GM12891 (cell line): Measurements from ENCODE around the gene DNAJC30.
"Not testable (repeated sequence)": the region's sequence is repeated elsewhere in the genome, so short reads cannot be mapped to it uniquely, and the experiment has no call there.

Experiments
- DNase-seq: peaks from one replicate; pipeline ENCODE4 v3.0.0; 2011; ENCODE audit warnings: low spot score; ENCODE audit not compliant: insufficient read length
- FAIRE-seq: peaks from 2 replicates; lab custom pipeline; 2011; peaks lifted over from hg19 to GRCh38; lab: Jason Lieb, UNC
- PAX5 ChIP-seq: IDR thresholded peaks from 2 replicates; pipeline ENCODE4 v1.6.1; 2011; ENCODE audit warnings: low read length, moderate library complexity, mild to moderate bottlenecking; ENCODE audit not compliant: insufficient read depth, severe bottlenecking
- POLR2A ChIP-seq: IDR thresholded peaks from 2 replicates; pipeline ENCODE4 v1.6.1; 2011; ENCODE audit warnings: low read depth, low read length, control low read depth
- POLR2AphosphoS5 ChIP-seq: IDR thresholded peaks from 2 replicates; pipeline ENCODE4 v1.6.1; 2011; ENCODE audit warnings: low read depth, low read length, control low read depth
- POU2F2 ChIP-seq: IDR thresholded peaks from 2 replicates; pipeline ENCODE4 v1.6.1; 2011; ENCODE audit warnings: low read depth, mild to moderate bottlenecking, control low read depth, low read length, moderate library complexity
- SPI1 ChIP-seq: IDR thresholded peaks from 2 replicates; pipeline ENCODE4 v1.6.1; 2011; ENCODE audit warnings: low read depth, low read length, control low read depth
- TAF1 ChIP-seq: IDR thresholded peaks from 2 replicates; pipeline ENCODE4 v1.6.1; 2011; ENCODE audit warnings: low read depth, low read length, control low read depth

Gene DNAJC30

DNA sequence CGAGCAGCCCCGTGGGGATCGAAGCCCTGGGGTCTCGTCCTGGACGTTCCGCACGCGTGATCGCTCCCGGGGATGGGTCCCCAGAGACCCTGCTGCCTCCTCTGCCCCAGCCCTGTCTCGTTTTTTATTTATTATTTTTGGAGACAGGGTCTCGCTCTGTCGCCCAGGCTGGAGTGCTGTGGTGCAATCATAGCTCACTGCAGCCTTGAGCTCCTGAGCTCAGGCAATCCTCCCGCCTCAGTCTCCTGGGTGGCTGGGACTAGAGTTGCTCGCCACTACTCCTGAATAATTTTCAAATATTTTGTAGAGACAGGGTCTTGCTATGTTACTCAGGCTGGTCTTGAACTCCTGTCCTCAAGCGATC, 36.5 kb upstream of the DNAJC30 start:
- FAIRE-seq = no peak
- TF ChIP-seq SPI1 = no peak
- no peak for TF ChIP-seq POLR2AphosphoS5
- no peak for TF ChIP-seq PAX5
- TF ChIP-seq POLR2A = no peak
- no peak for TF ChIP-seq POU2F2
- TF ChIP-seq TAF1 = no peak
- DNase-seq = no peak

DNA sequence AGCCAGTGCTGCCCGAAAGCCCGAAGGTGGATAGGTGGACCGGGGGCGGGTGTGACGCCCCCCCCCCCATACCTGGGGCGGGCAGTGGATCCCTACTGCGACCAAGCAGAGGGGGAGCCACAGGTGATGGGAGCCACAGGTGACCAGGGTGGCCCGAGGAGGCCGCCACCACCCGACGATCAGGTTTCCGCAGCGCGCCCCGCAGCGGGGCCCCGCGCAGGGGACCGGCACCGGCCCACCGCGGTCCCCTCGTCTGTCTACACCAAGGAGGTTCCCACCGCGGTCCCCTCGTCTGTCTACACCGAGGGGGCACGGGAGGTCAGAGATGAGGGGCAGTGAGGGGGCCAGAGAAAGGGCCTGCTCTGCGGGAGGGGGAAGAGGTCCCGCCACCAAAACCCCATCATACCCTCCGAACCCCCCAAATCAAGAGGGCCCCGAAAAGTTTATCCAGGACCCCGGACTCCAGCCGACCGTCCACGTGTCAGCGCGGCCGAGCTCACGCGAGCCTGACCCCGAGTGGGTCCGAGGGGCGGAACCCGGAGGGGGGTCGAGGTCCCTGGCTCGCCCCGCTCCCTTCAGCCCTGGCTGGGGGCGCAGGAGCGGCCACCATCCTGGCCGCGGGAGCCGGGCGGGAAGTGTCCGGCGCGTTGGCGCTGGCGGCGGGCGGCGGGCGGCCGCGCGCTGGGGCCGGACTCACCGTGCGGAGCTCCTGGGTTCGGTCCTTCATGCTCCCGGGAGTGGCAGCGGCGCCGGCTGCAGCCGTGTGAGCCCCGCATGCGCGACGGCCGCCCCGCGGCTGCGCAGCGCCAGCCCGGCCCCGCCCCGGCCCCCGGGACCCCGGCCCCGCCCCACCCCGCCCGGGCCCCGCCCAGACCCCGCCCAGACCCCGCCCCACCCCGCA, 35.9 kb upstream of the DNAJC30 start, which contains the start of gene STX1A:
Gene STX1A, minus strand, starts transcription at position 765 of the 901 bp plus-strand sequence. Its CDS starts 38 bp downstream, at position 727.
- DNase-seq (peak; percentile 89), FAIRE-seq (peak; percentile 31)
- TF ChIP-seq PAX5 (no peak), POU2F2 (no peak), POLR2A (no peak), TAF1 (no peak)

DNA sequence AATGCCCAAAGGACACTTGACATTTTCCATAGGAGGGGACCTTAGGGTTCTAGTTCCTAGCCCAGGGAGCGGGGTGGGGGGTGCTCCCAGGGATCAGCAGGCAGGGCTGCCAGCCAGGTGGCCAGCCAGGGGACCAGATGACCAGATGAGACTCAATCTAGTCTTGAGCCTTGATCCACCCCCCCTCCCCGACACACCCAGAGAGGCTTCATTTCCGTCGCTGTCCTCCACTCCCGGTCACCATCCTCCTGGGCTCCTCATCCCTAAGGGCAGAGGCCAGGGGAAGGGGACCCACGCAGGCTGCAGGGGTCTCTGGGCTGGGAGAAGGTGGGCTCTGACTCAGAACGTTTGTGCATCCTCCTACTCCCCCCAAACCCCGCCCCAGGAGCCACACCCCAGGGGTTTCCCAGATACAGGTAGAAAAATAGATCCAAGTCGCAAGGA, 35.2 kb upstream of the DNAJC30 start:
- TF ChIP-seq POLR2A (no peak), POU2F2 (no peak), POLR2AphosphoS5 (no peak), TAF1 (no peak), PAX5 (no peak), SPI1 (no peak)
- FAIRE-seq (no peak), DNase-seq (no peak)

DNA sequence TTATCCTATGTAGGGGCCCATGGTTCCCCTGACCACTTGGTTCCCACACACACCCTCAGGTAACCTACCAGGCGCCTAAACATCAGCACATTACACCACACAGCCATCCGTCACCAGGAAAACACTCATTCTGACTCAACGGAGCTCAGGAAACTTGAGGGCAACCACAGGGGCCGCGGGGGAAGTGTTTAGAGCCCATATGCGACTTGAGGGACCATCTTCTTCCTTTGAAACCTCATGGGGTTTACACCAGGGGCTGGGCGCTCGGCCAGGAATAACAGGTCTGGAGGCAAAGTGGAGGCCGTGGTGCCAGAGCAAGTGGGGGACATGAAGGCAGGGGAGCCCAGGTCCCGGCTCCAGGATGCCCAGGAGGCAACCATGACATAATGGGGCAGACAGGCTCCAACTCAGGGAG, 34.7 kb upstream of the DNAJC30 start:
- FAIRE-seq (peak; percentile 9), DNase-seq (no peak)
- TF ChIP-seq POLR2A = no peak
- TF ChIP-seq POU2F2 = no peak
- TF ChIP-seq TAF1 = no peak
- TF ChIP-seq SPI1 = no peak
- TF ChIP-seq POLR2AphosphoS5 = no peak
- no peak for TF ChIP-seq PAX5

DNA sequence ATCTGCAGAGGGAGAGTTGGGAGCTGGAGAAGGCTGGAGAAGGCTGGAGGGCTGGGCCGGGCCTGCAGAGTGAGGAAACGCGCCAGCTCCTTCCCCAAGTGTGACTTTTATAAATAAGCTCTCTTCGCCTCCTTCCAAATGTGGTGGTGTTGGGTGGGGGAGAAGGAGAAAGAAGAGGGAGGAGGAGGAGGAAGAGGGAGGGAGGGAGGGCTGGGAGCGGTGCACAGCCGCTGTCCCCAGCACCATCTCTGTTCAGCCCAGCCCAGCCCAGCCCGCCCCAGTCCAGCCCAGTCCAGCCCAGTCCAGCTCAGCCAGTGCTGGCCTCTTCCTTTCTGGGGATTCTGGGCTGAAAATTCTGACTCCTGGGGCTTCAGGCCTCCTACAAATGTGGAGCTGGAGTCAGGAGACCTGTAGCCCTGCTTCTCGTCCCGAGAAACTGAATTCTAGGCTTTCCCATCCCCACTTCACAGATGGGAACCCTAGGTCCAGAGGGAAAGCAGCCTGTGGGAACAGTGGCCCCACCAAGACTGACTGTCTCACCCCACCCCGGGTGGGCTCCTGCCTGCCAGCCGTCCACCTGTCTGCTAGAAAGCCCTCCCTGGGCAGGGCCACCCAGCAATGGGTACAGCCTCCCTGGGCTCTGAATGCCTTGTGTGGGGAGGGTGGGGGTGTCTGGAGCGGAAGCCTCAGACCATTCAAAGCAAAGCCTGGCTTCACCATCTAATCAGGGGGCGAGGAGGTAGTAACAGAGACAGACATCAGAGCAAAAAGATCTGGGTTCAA, 34.0 kb upstream of the DNAJC30 start:
- FAIRE-seq (no peak), DNase-seq (no peak)
- TF ChIP-seq TAF1 (no peak), POU2F2 (no peak), POLR2A (no peak), SPI1 (no peak), PAX5 (no peak), POLR2AphosphoS5 (no peak)

DNA sequence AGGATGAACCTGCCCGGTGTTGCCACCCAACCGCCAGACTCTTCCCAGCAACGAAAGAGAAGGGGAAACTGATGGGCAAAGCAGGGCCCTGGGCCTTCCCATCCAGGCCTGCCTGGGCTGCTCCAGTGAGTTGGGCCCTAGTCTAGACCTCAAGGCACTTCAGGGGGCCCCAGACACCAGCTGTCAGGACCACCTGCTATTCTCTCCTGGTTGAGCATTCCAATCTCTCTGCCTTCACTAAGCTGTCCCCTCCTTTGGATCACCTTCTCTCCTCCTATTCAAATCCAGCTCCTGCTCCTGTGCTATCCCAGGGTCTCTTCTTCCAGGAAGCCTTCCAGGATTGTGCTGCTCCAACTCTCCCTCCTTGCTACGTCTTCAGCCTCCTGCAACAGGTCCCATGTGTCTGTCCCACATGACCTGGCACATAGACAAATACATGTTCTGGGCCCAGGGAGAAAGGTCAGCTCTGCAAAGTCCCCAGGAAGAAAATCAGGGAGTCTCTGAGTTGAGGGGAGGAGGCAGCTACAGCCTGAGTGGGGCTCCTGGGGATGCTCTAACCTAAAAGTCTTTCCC, 33.2 kb upstream of the DNAJC30 start:
- DNase-seq = no peak
- no peak for TF ChIP-seq TAF1
- TF ChIP-seq POLR2A = no peak
- no peak for TF ChIP-seq SPI1
- no peak for TF ChIP-seq POLR2AphosphoS5
- no peak for TF ChIP-seq PAX5
- no peak for TF ChIP-seq POU2F2
- FAIRE-seq = no peak

DNA sequence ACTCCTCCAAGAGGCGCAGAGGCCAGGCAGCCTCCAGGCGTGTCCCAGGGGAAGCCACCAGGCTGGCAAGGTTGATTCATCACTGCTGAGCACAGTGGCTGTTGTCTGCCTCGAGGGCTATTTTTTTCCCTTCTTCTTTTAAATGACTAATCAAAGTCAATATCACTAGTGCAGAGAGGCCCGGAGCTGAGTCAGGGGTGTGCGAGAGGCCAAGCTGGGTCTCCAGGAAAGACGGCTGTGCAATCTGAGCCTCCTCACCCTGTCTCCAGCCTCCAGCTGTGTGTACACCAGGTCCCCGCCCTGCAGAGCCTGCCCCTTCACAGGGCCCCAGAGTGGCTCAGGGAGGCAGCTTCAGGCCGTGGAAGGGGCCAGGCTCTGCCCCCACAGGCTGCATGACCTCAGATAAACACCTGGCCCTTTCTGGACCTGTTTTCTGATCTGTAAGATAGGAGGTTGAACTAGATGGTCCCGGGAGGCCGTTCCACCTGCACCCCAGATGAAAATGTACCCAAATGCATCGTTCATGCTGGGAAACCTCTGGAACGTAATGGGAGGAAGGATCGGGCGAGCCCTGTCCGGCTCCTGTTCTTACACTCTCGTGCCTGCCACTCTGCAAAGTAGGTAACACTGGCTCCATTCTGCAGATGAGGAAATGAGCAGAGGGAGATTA, 32.5 kb upstream of the DNAJC30 start:
- no peak for DNase-seq
- TF ChIP-seq TAF1 = no peak
- TF ChIP-seq SPI1 = no peak
- no peak for TF ChIP-seq POLR2A
- no peak for TF ChIP-seq PAX5
- no peak for TF ChIP-seq POLR2AphosphoS5
- no peak for TF ChIP-seq POU2F2
- FAIRE-seq = no peak

DNA sequence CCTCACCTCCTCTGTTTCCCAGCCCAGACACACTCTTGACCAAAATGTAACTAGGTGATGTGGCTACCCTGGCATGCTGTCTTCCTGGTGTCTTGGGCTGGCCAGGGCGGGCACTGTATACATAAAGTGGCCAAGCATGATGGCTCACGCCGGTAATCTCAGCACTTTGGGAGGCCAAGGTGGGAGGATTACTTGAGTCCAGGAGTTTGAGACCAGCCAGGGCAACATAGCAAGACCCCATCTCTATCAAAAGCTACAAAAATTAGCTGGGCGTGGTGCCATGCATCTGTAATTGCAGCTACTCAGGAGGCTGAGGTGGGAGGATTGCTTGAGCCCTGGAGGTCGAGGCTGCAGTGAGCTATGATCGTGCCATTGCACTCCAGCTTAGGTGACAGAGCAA, 30.1 kb upstream of the DNAJC30 start:
- not testable (repeated sequence) for FAIRE-seq, DNase-seq

DNA sequence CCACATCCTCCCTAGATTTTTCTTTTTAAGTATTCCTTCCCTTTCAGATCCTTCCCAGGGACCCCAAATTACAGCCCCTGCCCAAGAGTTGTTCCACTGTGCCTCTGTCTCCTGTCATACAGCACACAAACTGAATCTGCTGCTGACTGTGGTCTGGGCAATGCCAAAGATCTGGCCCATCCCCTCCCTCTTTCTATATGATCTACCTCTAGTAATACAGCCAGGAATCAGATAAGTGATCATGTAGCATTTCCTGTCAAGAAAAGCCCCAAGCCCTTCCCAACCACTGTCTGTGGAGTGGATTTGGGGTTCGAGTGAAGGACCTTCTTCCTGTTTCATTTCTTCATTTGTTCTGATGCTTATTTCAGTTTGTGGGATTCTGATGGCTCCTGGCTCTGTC, 29.5 kb upstream of the DNAJC30 start:
- FAIRE-seq (no peak), DNase-seq (no peak)
- TF ChIP-seq SPI1 (no peak), POLR2A (no peak), POLR2AphosphoS5 (no peak), TAF1 (no peak)
